ENCODE measurements around the gene PDLIM1.

The PDLIM1 gene

DNA sequence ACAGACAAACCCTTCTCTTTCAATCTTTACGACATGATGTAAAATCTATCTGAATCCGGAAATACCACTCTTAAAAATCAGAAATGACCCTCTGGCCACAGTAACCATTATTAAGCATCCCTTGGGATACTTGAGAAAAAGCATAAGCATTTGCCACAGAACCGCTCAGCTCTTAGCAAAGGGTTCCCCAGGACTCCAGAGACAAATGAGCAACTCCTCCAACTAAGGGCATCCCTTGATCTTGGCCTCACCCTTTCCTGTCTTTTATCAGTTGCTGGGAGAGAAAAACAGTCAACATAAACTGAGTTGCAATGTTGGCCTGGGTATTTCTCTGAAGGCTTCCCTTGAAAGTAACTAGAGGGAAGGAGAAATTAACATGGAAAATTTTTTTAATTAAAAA, 3.5 kb downstream of the PDLIM1 start:
- H3K4me3 ChIP-seq (ENCODE audit: low read length in 2 of 2): no peak overlapping the region
- H3K27ac ChIP-seq (replicated peaks; ENCODE audit: low read length): no peak overlapping the region
- no peak for DNase-seq (ENCODE audit: low spot score)

GRCh38 chr10:95286707-95287106, 4.1 kb downstream of the PDLIM1 start:
- Histone ChIP-seq H3K9ac (ENCODE audit: low read depth, low read length, poor library complexity) (no peak overlapping the region), H2AK5ac (ENCODE audit: low read depth, low read length) (no peak overlapping the region), H2AFZ (ENCODE audit: low read length) (no peak overlapping the region), H3K27ac (replicated peaks; ENCODE audit: low read length) (no peak overlapping the region), H2BK15ac (ENCODE audit: low read length) (no peak overlapping the region), H3K23ac (ENCODE audit: low read depth, low read length, poor library complexity) (no peak overlapping the region), H3K9me3 (replicated peaks in 1 of 2; ENCODE audit: control insufficient read depth in 2 of 2, insufficient read depth in 1 of 2, low read depth in 1 of 2, low read length in 2 of 2) (no peaks in the 10 kb centered on the region), H3K4me2 (ENCODE audit: insufficient read depth, low read length, poor library complexity, severe bottlenecking) (no peak overlapping the region), H4K91ac (ENCODE audit: low read depth, low read length, poor library complexity) (no peak overlapping the region), H3K14ac (ENCODE audit: low read length) (no peak overlapping the region), H2BK12ac (ENCODE audit: low read length) (no peak overlapping the region), H3K27me3 (ENCODE audit: control insufficient read depth in 3 of 3, insufficient read depth in 3 of 3, low read depth in 1 of 3, low read length in 3 of 3) (peaks cover 2 to 68% (median 18%) of the 10 kb centered on the region in 3 experiments), H3K4me3 (ENCODE audit: low read length in 2 of 2) (no peak overlapping the region), H3K36me3 (replicated peaks in 1 of 2; ENCODE audit: control insufficient read depth in 2 of 2, insufficient read depth in 2 of 2, low read length in 2 of 2) (no peaks in the 10 kb centered on the region), H3K4ac (ENCODE audit: low read length) (no peak overlapping the region), H3K4me1 (ENCODE audit: control insufficient read depth in 2 of 2, insufficient read depth in 1 of 2, low read depth in 1 of 2, low read length in 2 of 2) (peaks cover 0 to 5% of the 10 kb centered on the region in 2 donors), H4K8ac (ENCODE audit: low read depth, low read length) (no peak overlapping the region), H2BK5ac (ENCODE audit: low read length) (no peak overlapping the region), H3K79me1 (ENCODE audit: low read depth, low read length) (no peaks in the 10 kb centered on the region), H2BK120ac (ENCODE audit: low read depth, low read length) (no peak overlapping the region), H3K18ac (ENCODE audit: low read length) (no peak overlapping the region)
- no CpG with 5 or more reads among the region's 1 CpG for WGBS, 2 donors (ENCODE audit: extremely low coverage in 2 of 2, insufficient read length in 2 of 2, insufficient replicate concordance in 1 of 2)
- DNase-seq (ENCODE audit: low spot score): no peak

More for the DNA sequence above, 3.5 kb downstream of the PDLIM1 start:
- Histone ChIP-seq H3K4me1 (ENCODE audit: control insufficient read depth in 2 of 2, insufficient read depth in 1 of 2, low read depth in 1 of 2, low read length in 2 of 2) (peaks cover 0 to 5% of the 10 kb centered on the region in 2 donors), H3K4ac (ENCODE audit: low read length) (no peak overlapping the region), H2BK5ac (ENCODE audit: low read length) (no peak overlapping the region), H2AFZ (ENCODE audit: low read length) (no peak overlapping the region), H3K18ac (ENCODE audit: low read length) (no peak overlapping the region), H3K9me3 (replicated peaks in 1 of 2; ENCODE audit: control insufficient read depth in 2 of 2, insufficient read depth in 1 of 2, low read depth in 1 of 2, low read length in 2 of 2) (no peaks in the 10 kb centered on the region), H3K23ac (ENCODE audit: low read depth, low read length, poor library complexity) (no peak overlapping the region), H2BK15ac (ENCODE audit: low read length) (no peak overlapping the region), H2BK120ac (ENCODE audit: low read depth, low read length) (no peak overlapping the region), H3K4me2 (ENCODE audit: insufficient read depth, low read length, poor library complexity, severe bottlenecking) (no peak overlapping the region), H2BK12ac (ENCODE audit: low read length) (no peak overlapping the region), H3K27me3 (ENCODE audit: control insufficient read depth in 3 of 3, insufficient read depth in 3 of 3, low read depth in 1 of 3, low read length in 3 of 3) (peaks cover 2 to 72% (median 21%) of the 10 kb centered on the region in 3 experiments), H4K91ac (ENCODE audit: low read depth, low read length, poor library complexity) (no peak overlapping the region), H3K9ac (ENCODE audit: low read depth, low read length, poor library complexity) (no peak overlapping the region), H3K36me3 (replicated peaks in 1 of 2; ENCODE audit: control insufficient read depth in 2 of 2, insufficient read depth in 2 of 2, low read length in 2 of 2) (no peaks in the 10 kb centered on the region), H2AK5ac (ENCODE audit: low read depth, low read length) (no peak overlapping the region), H4K8ac (ENCODE audit: low read depth, low read length) (no peak overlapping the region), H3K14ac (ENCODE audit: low read length) (no peak overlapping the region), H3K79me1 (ENCODE audit: low read depth, low read length) (no peaks in the 10 kb centered on the region)
- WGBS, 2 donors (ENCODE audit: extremely low coverage in 2 of 2, insufficient read length in 2 of 2, insufficient replicate concordance in 1 of 2): no CpG with 5 or more reads among the region's 3 CpGs

DNA sequence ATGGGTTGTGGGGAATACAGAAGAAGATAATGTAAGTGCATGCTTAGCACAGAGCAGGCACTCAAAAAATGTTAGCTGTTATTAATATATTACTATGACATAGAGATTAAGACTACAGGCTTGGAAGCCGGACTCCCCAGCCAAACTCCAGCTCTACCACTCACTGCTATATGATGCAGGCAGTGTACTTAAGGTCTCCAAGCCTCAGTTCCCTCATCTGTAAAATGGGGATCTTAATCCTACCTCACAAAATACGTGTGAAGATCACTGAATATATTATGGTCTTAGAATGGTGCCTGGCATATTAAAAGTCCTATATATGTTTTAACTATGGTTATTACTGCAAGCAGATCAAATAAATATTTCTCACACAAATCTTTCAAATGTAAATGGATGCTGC, 5.2 kb downstream of the PDLIM1 start:
- Histone ChIP-seq H4K91ac (ENCODE audit: low read depth, low read length, poor library complexity) (no peak overlapping the region), H3K4me2 (ENCODE audit: insufficient read depth, low read length, poor library complexity, severe bottlenecking) (no peak overlapping the region), H3K4me3 (ENCODE audit: low read length in 2 of 2) (no peak overlapping the region), H3K79me1 (ENCODE audit: low read depth, low read length) (no peaks in the 10 kb centered on the region), H4K8ac (ENCODE audit: low read depth, low read length) (no peak overlapping the region), H3K23ac (ENCODE audit: low read depth, low read length, poor library complexity) (no peak overlapping the region), H3K14ac (ENCODE audit: low read length) (no peak overlapping the region), H2BK5ac (ENCODE audit: low read length) (no peak overlapping the region), H2AK5ac (ENCODE audit: low read depth, low read length) (no peak overlapping the region), H3K4me1 (ENCODE audit: control insufficient read depth in 2 of 2, insufficient read depth in 1 of 2, low read depth in 1 of 2, low read length in 2 of 2) (peaks cover 0 to 5% of the 10 kb centered on the region in 2 donors), H3K9me3 (replicated peaks in 1 of 2; ENCODE audit: control insufficient read depth in 2 of 2, insufficient read depth in 1 of 2, low read depth in 1 of 2, low read length in 2 of 2) (no peaks in the 10 kb centered on the region), H2BK15ac (ENCODE audit: low read length) (no peak overlapping the region), H3K9ac (ENCODE audit: low read depth, low read length, poor library complexity) (no peak overlapping the region), H2AFZ (ENCODE audit: low read length) (no peak overlapping the region), H3K27me3 (ENCODE audit: control insufficient read depth in 3 of 3, insufficient read depth in 3 of 3, low read depth in 1 of 3, low read length in 3 of 3) (peaks cover 2 to 63% (median 9%) of the 10 kb centered on the region in 3 experiments), H2BK120ac (ENCODE audit: low read depth, low read length) (no peak overlapping the region), H3K18ac (ENCODE audit: low read length) (no peak overlapping the region), H2BK12ac (ENCODE audit: low read length) (no peak overlapping the region), H3K36me3 (replicated peaks in 1 of 2; ENCODE audit: control insufficient read depth in 2 of 2, insufficient read depth in 2 of 2, low read length in 2 of 2) (no peaks in the 10 kb centered on the region), H3K4ac (ENCODE audit: low read length) (no peak overlapping the region), H3K27ac (replicated peaks; ENCODE audit: low read length) (no peak overlapping the region)
- no CpG with 5 or more reads among the region's 2 CpGs for WGBS, 2 donors (ENCODE audit: extremely low coverage in 2 of 2, insufficient read length in 2 of 2, insufficient replicate concordance in 1 of 2)
- no peak for DNase-seq (ENCODE audit: low spot score)

DNA sequence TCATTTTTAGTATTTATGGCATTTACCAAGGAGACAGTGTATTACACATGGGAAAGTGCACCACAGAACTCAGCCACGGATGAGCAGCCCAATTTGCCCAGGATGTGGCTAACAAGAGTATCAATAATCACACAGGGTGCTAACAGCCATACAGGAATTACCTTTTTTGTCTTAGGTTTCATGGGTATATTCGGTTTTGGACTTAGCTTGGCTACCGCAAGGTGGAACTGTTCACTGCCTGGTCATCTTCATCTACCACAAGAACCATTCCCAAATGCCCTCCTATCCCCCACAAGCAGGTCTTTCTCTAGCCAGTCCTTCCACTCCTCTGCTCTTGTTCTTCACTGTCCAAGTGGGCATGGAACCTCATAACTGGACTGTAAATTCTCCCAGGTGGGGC, 6.0 kb downstream of the PDLIM1 start:
- no peak overlapping the region for H2AK5ac ChIP-seq (ENCODE audit: low read depth, low read length)
- no CpG with 5 or more reads among the region's 3 CpGs for WGBS, 2 donors (ENCODE audit: extremely low coverage in 2 of 2, insufficient read length in 2 of 2, insufficient replicate concordance in 1 of 2)
- no peak for DNase-seq (ENCODE audit: low spot score)
- H3K36me3 ChIP-seq (replicated peaks in 1 of 2; ENCODE audit: control insufficient read depth in 2 of 2, insufficient read depth in 2 of 2, low read length in 2 of 2): no peaks in the 10 kb centered on the region
- no peak overlapping the region for H4K91ac ChIP-seq (ENCODE audit: low read depth, low read length, poor library complexity)
- H3K79me1 ChIP-seq (ENCODE audit: low read depth, low read length): no peaks in the 10 kb centered on the region
- H3K14ac ChIP-seq (ENCODE audit: low read length): no peak overlapping the region
- no peak overlapping the region for H3K18ac ChIP-seq (ENCODE audit: low read length)
- no peak overlapping the region for H2BK12ac ChIP-seq (ENCODE audit: low read length)
- H2BK5ac ChIP-seq (ENCODE audit: low read length): no peak overlapping the region
- no peaks in the 10 kb centered on the region for H3K9me3 ChIP-seq (replicated peaks in 1 of 2; ENCODE audit: control insufficient read depth in 2 of 2, insufficient read depth in 1 of 2, low read depth in 1 of 2, low read length in 2 of 2)
- H4K8ac ChIP-seq (ENCODE audit: low read depth, low read length): no peak overlapping the region
- peaks cover 0 to 2% of the 10 kb centered on the region in 2 donors for H3K4me1 ChIP-seq (ENCODE audit: control insufficient read depth in 2 of 2, insufficient read depth in 1 of 2, low read depth in 1 of 2, low read length in 2 of 2)
- no peak overlapping the region for H2BK15ac ChIP-seq (ENCODE audit: low read length)
- H3K4me3 ChIP-seq (ENCODE audit: low read length in 2 of 2): no peak overlapping the region
- no peak overlapping the region for H3K4me2 ChIP-seq (ENCODE audit: insufficient read depth, low read length, poor library complexity, severe bottlenecking)
- no peak overlapping the region for H2AFZ ChIP-seq (ENCODE audit: low read length)
- no peak overlapping the region for H3K27ac ChIP-seq (replicated peaks; ENCODE audit: low read length)
- H3K4ac ChIP-seq (ENCODE audit: low read length): no peak overlapping the region
- peaks cover 0 to 56% (median 2%) of the 10 kb centered on the region in 3 experiments for H3K27me3 ChIP-seq (ENCODE audit: control insufficient read depth in 3 of 3, insufficient read depth in 3 of 3, low read depth in 1 of 3, low read length in 3 of 3)
- no peak overlapping the region for H3K9ac ChIP-seq (ENCODE audit: low read depth, low read length, poor library complexity)
- H3K23ac ChIP-seq (ENCODE audit: low read depth, low read length, poor library complexity): no peak overlapping the region
- H2BK120ac ChIP-seq (ENCODE audit: low read depth, low read length): no peak overlapping the region
